Lung (tissue), 12 donors: ENCODE data around the gene PALMD. TPM values are rescaled to one million over a fixed set of nuclear protein-coding genes. Genes with fewer than 3 reads are reported as not detected.

Experiments used
- ATAC-seq: fragments of 200-7000 bp; cut with Tn5 transposase; one replicate; pipeline ENCODE4 v1.9.1; 2020; ENCODE audit warnings: moderate number of reproducible peaks; ENCODE audit not compliant: insufficient read depth, low FRiP score
- DNase-seq, 3 donors: peaks; one replicate each; pipeline ENCODE4 v3.0.0-alpha.2; 2013 to 2017
- H3K27ac ChIP-seq, 2 donors: one replicate each; pipeline ENCODE4 v1.5.1; 2013; ENCODE audit warnings: mild to moderate bottlenecking in 2 of 2, moderate library complexity in 2 of 2, control low read depth in 1 of 2, inconsistent platforms in 1 of 2, low read depth in 1 of 2, low read length in 1 of 2
- H3K27me3 ChIP-seq, 3 donors: one replicate each; pipeline ENCODE4 v1.5.1; 2013; ENCODE audit warnings: low read length in 2 of 3; ENCODE audit not compliant: control insufficient read depth in 3 of 3, insufficient read depth in 3 of 3
- H3K36me3 ChIP-seq, 4 donors: one replicate each; pipeline ENCODE4 v1.5.1; 2013; ENCODE audit warnings: low read length in 4 of 4, mild to moderate bottlenecking in 1 of 4, moderate library complexity in 1 of 4; ENCODE audit not compliant: control insufficient read depth in 4 of 4, insufficient read depth in 4 of 4
- H3K4me1 ChIP-seq, 5 donors: one replicate each; pipeline ENCODE4 v1.5.1; 2013; ENCODE audit warnings: low read length in 5 of 5, mild to moderate bottlenecking in 2 of 5, moderate library complexity in 1 of 5; ENCODE audit not compliant: control insufficient read depth in 5 of 5, insufficient read depth in 5 of 5
- H3K4me3 ChIP-seq: one replicate; pipeline ENCODE4 v1.5.1; 2013; ENCODE audit warnings: mild to moderate bottlenecking, control low read depth, moderate library complexity
- H3K9ac ChIP-seq, 2 donors: one replicate each; pipeline ENCODE4 v1.5.1; 2013; ENCODE audit warnings: low read length in 2 of 2, control low read depth in 1 of 2; ENCODE audit not compliant: insufficient read depth in 1 of 2
- H3K9me3 ChIP-seq, 4 donors: one replicate each; pipeline ENCODE4 v1.5.1; 2013; ENCODE audit warnings: low read length in 3 of 4, mild to moderate bottlenecking in 1 of 4, moderate library complexity in 1 of 4; ENCODE audit not compliant: control insufficient read depth in 4 of 4, insufficient read depth in 3 of 4
- WGBS, 2 donors: extraction: QIAGEN DNeasy Blood & Tissue Kit; methylation state at CpG; one replicate each; pipeline ENCODE4 v1.1.7; 2013; 5-methylcytosine and 5-hydroxymethylcytosine counted together
- polyA plus RNA-seq, 2 donors: library from polyadenylated mRNA; stranded (reverse); fragments of 200-250 nt; gene quantifications; one replicate each; pipeline ENCODE4 v1.2.1, GENCODE V29; 2013
- total RNA-seq, 2 donors: library from RNA; depleted of rRNA in 1 of 2; stranded (reverse); fragments of >200 nt in 1 of 2; gene quantifications; one replicate each; pipeline ENCODE4 v1.2.1, GENCODE V29; 2014 to 2021
- TF ChIP-seq, protein P1 (sequence below): IDR thresholded peaks from 2 replicates; pipeline ENCODE4 v1.5.1; 2012; ENCODE audit warnings: mild to moderate bottlenecking; ENCODE audit errors: control extremely low read depth, extremely low read depth
- donor health status: control.
- donor health status: control.
- donor health status: Bipolar disorder and iron deficiency.
- donor health status: healthy.
- donor health status: DM: yes; HTN: yes; CAD: no.

Gene PALMD
- total and polyA plus RNA-seq, 4 donors: 10.5 to 32.2 (median 22.0) TPM

DNA sequence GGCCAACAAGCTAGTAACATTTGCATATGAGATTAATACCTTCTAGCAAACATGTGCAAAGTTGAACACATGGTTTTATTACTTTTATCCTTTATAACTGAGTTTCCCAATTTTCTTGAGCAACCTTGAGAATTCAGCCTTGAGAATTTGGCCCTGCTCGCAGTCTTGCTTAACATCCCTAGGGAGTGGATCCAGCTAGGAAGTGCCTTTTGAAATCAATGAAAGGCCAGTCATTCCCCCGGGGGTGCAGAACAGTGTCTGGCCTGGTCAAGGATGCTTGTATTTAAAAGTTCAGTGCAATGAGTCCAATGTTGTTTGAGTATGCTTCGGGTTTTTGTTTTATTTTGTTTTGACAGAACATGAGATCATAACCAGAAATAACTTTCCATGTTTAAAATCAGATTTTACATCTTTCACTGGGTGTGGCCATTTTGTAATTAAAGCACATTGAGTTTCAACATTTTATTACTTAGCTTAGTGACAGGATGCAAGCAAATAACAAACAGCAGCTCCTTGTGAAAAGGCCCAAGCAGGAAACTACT, 16.7 kb downstream of the PALMD start:
- H3K27ac ChIP-seq: peak overlapping the region in 1 of 2 donors; percentile 37
- peaks cover 0 to 25% (median 0%) of the 10 kb centered on the region in 5 donors for H3K4me1 ChIP-seq
- H3K4me3 ChIP-seq: no peak overlapping the region
- peaks cover 0 to 15% (median 0%) of the 10 kb centered on the region in 4 donors for H3K36me3 ChIP-seq
- no peak overlapping the region for H3K9ac ChIP-seq
- WGBS, 2 donors: 30 to 48% methylated on average over 3 of the region's 3 CpGs
- peak in 2 of 3 donors; percentile 56 to 77 for DNase-seq
- peak; percentile 76 for ATAC-seq
- H3K9me3 ChIP-seq: no peaks in the 10 kb centered on the region
- H3K27me3 ChIP-seq: no peaks in the 10 kb centered on the region
- TF ChIP-seq, protein P1, sequence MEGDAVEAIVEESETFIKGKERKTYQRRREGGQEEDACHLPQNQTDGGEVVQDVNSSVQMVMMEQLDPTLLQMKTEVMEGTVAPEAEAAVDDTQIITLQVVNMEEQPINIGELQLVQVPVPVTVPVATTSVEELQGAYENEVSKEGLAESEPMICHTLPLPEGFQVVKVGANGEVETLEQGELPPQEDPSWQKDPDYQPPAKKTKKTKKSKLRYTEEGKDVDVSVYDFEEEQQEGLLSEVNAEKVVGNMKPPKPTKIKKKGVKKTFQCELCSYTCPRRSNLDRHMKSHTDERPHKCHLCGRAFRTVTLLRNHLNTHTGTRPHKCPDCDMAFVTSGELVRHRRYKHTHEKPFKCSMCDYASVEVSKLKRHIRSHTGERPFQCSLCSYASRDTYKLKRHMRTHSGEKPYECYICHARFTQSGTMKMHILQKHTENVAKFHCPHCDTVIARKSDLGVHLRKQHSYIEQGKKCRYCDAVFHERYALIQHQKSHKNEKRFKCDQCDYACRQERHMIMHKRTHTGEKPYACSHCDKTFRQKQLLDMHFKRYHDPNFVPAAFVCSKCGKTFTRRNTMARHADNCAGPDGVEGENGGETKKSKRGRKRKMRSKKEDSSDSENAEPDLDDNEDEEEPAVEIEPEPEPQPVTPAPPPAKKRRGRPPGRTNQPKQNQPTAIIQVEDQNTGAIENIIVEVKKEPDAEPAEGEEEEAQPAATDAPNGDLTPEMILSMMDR: no peak

- peak overlapping the region; percentile 32 to 78 for H3K27ac ChIP-seq
- 88 to 91% methylated on average over 2 of the region's 2 CpGs for WGBS, 2 donors
- no peaks in the 10 kb centered on the region for H3K9me3 ChIP-seq
Observed at GRCh38 chr1:99663501-99663900, 17.6 kb downstream of the PALMD start.

GRCh38 chr1:99665212-99665611, 19.3 kb downstream of the PALMD start:
- Histone ChIP-seq H3K36me3 (peaks cover 0 to 21% (median under 1%) of the 10 kb centered on the region in 4 donors), H3K9me3 (no peaks in the 10 kb centered on the region), H3K27ac (peak overlapping the region in 1 of 2 donors; percentile 21), H3K4me1 (peaks cover 0 to 32% (median 0%) of the 10 kb centered on the region in 5 donors), H3K27me3 (no peaks in the 10 kb centered on the region), H3K9ac (no peak overlapping the region), H3K4me3 (no peak overlapping the region)
- ATAC-seq (no peak), DNase-seq (no peak)
- TF ChIP-seq, protein P1: no peak
- WGBS, 2 donors: 69 to 79% methylated on average over 1 of the region's 1 CpG

More at GRCh38 chr1:99663501-99663900, 17.6 kb downstream of the PALMD start:
- no peak overlapping the region for H3K9ac ChIP-seq
- H3K4me1 ChIP-seq: peaks cover 0 to 25% (median 0%) of the 10 kb centered on the region in 5 donors
- DNase-seq: no peak
- peaks cover 0 to 20% (median under 1%) of the 10 kb centered on the region in 4 donors for H3K36me3 ChIP-seq
- H3K4me3 ChIP-seq: no peak overlapping the region
- TF ChIP-seq, protein P1: no peak
- H3K27me3 ChIP-seq: no peaks in the 10 kb centered on the region
- no peak for ATAC-seq
